AG08396 (cell line): ENCODE results near the gene PLA2G4E.

Source experiments
- DNase-seq: peaks from one replicate; pipeline ENCODE4 v3.0.0; 2012; ENCODE audit warnings: low spot score, mixed read lengths

PLA2G4E gene

DNA sequence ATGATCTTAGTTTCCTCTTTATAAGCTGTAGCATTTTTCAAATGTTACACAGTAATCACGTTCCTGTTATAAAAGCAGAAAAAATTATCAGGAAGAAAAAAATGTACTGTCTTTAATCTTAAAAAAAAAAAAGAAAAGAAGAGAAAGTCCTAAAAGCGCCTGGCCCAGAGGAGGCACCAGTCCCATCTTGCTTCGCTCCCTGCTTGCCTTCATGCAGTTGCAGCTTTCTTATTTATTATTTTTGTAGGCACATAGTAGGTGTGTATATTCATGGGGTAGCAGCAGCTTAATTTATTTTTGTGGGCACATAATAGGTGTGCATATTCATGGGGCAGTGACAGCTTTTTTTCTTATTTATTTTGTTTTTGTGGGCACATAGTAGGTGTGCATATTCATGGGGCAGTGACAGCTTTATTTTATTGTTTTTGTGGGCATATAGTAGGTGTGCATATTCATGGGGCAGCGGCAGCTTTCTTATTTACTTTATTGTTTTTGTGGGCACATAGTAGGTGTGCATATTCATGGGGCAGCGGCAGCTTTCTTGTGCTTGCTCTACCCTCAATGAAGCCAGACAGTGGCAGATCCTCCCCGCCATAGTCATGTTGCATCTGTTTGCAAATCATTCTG lies 43.0 kb downstream of the PLA2G4E start:
- no peak for DNase-seq

- DNase-seq = no peak
Measured at GRCh38 chr15:41975669-41976068, 45.2 kb downstream of the PLA2G4E start.

DNA sequence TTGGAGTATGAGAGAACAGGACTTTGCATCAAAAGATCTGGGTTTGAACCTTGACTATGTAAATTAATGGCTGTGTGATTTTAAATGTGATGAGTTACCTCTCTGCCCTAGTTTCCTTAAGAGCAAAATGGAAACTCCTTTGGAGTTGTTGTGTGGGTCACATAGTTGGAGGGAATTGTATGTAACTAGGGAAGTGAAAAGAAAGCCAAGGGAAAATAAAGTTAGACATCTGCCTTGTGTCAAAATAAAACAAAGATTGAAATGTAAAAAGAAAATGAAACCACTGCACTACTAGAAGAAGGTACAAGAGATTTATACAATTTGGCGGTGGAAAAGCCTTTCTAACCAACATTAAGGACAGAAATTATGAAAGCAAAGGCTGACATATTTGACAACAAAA lies 46.8 kb downstream of the PLA2G4E start:
- DNase-seq = no peak

DNA sequence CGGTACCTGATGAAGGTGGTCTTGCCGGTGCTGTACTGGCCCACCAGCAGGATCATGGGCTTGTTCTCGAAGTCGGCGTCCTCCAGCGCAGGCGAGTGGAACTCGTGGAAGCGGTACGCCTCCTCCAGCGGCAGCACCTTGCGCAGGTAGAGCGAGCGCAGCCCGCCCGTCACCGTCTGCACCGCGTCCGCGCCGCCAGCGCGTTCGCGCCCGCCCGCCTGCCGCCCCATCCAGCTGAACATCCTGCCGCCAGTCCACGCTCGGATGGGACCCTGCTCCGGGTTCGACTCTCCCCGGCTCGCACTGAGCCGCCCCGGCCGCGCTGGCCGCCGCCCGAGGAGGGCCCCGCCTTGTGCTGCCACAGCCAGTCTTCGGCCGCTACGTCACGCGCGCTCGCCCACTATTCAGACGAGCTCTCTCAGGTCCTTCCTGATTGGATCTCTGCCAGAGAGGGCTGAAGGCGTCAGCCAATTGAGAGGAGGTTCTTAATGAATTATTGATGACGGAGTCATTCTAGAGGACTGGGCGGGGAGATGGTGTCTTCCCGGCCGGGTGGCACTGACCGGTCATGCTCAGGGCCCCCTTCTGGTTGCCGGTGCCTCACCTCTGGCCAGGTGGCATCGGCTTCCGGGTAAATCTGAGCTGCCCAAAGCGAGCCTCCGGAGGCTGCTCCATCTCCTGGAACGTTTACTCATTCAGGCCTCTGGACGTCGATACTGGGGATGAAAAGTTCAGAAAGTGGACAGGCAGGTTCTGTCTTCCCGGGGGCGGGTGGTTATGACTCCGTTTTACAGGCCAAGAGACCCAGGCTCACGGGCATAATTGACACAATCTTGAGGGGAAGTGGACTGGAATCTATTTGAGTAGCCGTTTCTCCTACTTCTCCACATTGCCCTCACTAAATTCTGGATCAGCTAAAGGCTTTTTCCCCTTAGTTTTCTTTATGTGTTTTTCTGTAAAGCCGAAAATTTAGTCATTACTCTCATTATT lies 48.3 kb downstream of the PLA2G4E start, which contains the start of gene EHD4:
EHD4 (minus strand) TSS at position 305 of the 990 bp plus-strand sequence; CDS start at position 242, 63 bp downstream.
- DNase-seq = peak; percentile 98

- DNase-seq = peak; percentile 37
Measured at GRCh38 chr15:41971895-41972252, 49.0 kb downstream of the PLA2G4E start.

DNA sequence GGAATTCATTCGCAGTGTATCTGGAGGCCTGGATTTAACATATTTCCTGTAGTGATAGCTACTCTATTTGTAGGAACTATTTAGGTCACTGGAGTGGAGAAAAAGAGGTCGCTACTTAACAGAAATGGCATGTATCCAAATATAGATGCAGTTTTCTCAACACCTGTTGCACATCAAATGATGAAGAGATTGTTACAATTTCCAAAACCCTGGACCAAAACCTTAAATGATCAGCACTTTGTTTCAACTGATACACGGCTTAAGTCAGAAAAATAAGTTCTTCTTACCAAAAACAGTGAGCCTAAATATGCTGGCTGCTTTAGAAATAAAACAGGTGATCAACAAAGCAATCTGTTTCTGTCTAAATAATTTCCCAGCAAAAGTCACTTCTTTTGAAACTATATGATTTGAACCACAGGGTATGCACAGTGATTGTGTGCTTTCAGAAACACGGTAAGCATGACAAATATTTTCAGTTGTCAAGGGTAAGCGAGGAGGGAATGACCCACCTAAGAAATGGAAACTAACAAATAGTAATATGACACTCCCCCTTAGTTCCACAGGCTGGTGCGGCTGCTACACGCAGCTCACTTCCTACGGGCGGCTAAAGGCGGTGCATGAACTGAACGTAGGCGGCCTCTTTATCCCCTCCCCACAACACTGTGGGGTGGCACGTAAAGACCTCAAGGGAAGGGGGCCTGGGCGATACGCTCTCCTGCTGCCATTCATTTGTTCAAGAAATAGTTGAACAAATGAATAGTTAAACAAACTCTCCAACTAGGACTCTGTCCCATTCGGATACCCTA lies 49.5 kb downstream of the PLA2G4E start:
- peak; percentile 74 for DNase-seq

DNA sequence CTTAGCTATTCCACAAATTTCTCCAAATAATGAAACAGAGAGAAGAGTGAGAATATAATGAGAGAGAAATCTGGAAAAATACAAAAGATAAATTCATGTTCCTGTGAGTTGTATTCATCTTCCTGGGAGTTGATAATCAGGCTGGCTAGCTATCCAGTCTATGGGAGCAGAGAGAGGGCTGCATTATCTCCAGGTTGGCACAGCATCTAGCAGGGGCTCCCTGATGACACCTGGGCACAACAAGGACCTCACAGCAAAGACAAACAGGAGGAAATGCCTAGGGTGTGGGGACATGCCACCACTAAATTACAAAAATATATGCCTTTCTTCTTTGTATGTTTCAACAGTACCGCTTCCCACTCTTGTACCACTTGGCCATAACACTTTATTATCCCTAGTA lies 50.4 kb downstream of the PLA2G4E start:
- DNase-seq = no peak

- no peak for DNase-seq
Measured at GRCh38 chr15:41969851-41970431, 50.9 kb downstream of the PLA2G4E start.

DNA sequence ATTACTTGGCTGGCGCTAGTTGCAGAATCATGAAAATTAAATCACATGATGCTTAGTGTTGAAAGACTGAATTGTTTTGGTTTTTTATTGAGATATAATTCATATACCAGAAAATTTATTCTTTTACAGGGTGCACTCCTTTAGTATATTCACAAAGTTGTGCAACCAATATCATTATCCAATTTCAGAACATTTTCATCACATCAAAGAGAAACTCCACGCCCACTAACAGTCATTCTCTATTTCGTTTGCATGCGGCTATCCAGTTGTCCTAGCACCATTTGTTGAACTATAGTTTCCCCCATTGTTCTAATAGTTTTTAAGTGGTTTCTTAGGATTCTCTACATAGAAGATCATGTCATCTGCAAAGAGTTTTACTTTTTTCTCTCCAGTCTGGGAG lies 52.1 kb downstream of the PLA2G4E start:
- no peak for DNase-seq

DNA sequence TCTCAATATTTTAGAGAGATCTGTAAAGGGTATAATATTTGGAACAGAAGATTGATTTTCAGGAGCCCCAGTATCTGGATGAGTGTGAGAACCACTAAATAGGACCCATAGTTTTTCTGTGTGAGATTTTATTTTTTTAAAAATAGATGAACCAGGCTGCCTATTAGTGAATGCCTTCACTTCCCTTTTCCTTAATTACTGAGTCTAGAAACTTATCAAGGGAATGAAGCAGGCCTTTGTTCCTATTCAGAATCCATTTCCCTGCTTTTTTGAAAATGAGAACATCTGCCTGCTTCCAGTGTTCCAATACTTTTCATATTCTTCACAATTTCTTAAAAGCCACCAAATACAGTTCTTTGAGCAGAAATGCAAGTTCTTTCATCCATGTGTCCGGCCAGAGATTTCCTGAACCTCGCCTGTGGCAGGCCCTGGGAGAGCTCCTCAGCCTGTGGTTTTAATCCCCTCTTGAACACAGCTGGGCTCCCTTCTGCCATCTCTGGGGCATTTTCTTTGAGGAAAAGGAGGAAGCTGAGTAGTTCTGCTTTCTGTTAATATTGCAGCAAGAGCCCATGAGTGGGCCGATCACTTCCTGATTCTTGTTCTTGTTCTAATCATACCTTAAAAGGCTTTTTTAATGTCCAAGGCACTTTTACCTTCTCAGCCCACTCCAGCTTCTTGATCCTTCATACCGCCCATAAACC lies 53.2 kb downstream of the PLA2G4E start:
- DNase-seq = no peak

DNA sequence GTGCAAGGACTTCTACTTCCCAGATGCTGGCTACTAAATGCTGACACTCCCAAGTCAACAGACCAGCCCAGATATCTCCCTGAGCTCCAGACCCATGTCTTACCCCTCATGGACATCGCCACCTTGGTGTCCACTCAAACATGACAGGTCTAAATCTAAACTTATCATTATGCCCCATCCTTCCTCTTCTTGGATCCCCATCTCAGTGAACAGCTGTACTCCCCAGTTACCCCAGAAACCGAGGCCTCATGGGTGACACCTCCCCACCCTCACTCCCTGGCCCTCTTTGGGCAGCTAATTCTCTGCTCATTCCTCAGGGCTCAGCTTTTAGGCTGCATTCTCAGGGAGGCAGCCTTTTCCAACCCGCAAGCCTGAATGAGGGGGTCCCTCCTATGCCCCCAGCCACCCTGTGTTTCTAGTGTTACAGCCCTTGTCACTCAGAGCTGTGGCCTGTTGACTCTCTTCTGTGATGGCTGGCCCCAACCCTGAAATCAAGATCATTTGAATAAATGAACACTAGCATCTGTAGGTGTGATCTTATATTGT lies 53.8 kb downstream of the PLA2G4E start:
- no peak for DNase-seq

- no peak for DNase-seq
Measured at GRCh38 chr15:41966414-41966812, 54.4 kb downstream of the PLA2G4E start.

DNA sequence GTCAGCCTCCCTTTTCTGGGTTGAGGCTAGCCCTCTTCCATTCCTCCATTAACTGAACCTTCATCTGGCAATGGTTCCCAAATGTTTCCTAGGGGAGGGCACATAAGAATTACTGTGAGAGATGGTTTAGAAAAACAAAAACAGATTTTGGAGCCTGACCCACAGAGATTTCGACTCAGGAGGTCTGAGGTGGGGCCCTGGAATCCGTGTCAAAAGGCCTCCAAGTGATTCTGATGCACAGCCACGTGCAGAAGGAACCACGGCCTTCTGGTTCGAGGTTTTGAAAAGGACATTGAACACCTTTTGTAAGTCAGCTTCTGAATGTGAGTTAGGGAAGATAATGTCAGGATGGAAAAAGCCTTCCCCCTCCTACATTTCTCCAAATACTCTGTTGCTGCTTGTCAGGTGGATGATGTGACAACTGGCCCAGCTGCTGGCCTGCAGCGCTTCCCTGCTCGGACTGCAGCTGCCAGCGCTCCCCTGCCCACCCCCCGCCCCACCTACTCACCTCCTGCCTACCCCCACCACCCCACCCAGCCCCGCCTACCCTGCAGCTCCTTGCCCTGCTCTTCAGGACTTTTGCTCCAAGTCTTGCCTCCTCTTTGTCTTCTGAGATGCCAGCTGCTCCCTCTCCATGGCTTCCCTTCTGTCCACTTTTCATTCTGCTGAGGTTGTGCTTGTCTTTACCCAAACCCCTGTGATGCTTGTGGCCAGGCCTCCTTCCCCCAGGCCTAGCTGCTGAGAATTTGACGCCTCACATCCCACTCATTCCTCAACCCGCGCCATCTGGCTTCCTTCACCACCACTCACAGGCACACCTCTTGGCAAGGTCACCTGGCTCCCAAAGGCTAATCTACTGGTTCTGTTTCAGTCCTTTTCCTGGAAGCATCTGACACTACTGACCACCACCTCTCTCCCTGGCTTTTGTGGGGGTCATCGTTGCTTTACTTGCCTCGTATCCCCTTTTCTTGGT lies 55.1 kb downstream of the PLA2G4E start:
- no peak for DNase-seq

DNA sequence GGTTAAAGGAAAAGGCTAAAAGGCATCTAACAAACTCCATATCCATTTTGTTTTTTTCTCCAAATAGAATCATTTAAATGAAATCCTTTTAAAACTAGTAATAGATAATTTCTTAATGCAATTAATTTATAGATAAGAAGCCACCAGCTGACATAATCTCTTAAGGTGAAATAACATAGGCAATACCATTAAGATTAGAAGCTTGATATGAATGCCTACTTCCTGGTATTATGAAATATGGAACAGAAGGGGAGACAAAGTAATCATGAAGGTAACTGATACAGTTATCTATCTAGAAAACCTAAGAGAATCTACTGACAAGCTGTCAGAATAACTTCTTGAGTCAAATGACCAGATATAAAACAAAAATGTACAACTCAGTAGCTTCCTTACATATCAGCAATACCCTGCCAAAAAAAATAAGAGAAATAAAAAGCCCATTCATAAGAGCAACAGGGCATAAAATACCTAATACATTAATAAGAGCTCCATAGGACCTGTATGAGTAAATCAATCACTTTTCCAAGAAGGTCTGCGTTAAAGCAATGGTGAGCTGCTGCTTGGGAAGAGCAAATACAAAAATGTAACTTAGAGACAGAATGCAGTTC lies 59.1 kb downstream of the PLA2G4E start:
- no peak for DNase-seq

GRCh38 chr15:41961001-41961518 lies 59.8 kb downstream of the PLA2G4E start:
- DNase-seq = no peak

- no peak for DNase-seq
Measured at GRCh38 chr15:41958002-41958420, 62.8 kb downstream of the PLA2G4E start.

DNA sequence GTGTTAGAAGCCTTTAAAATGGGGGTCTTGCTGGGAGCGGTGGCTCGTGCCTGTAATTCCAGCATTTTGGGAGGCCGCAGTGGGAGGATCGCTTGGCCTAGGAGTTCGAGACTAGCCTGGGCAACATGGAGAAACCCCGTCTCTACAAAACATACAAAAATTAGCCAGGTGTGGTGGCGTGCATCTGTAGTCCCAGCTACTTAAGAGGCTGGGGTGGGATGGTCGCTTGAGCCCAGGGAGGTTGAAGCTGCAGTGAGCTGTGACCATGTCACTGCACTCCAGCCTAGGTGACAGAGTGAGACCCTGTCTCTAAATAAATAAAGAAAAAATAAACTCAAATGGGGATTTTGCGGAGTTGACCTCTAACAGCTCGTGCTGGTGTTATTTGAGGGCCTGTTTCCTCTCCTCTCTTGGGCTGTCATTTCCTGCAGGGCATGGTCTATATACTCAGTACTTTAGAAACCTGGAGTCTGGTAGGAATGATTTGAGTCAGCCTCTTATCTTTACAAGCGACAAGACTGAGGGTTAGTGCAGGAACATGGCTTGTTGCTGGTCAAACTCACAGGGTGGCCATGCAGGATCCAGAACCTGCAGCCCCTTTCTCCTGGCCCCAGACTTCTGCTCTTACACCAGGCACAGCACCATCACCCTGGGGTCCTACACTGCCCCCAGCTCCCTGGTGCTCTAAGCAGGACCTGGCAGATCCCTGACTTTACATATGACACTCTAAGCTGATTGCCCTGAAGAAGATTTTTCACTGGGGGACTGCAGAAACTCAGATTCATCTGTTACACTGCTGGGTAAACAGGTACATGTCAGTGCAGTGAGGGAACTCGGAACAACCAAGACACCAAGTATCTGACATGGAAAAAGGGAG lies 63.6 kb downstream of the PLA2G4E start:
- DNase-seq = no peak
